Parathyroid adenoma (tissue), 2 donors: ENCODE results near the gene FOXF2.
A peak's percentile ranks its signal among the peaks of the same experiment; 100 is the strongest.

Source experiments
- H2AFZ ChIP-seq: fragments of 300-600 bp; sonication (generic); one replicate; pipeline ENCODE4 v1.7.0; 2017; ENCODE audit warnings: antibody characterized with exemption, mild to moderate bottlenecking
- H3K27ac ChIP-seq: fragments of 300-600 bp; sonication (generic); one replicate; pipeline ENCODE4 v1.7.0; 2017
- H3K27me3 ChIP-seq: fragments of 300-600 bp; sonication (generic); one replicate; pipeline ENCODE4 v1.7.0; 2017; ENCODE audit warnings: low read length; ENCODE audit not compliant: control insufficient read depth, insufficient read depth
- H3K36me3 ChIP-seq: fragments of 300-600 bp; sonication (generic); one replicate; pipeline ENCODE4 v1.7.0; 2017; ENCODE audit warnings: low read length; ENCODE audit not compliant: control insufficient read depth, insufficient read depth
- H3K4me1 ChIP-seq: fragments of 300-600 bp; sonication (generic); one replicate; pipeline ENCODE4 v1.7.0; 2017; ENCODE audit warnings: control low read depth
- H3K4me2 ChIP-seq: fragments of 300-600 bp; sonication (generic); one replicate; pipeline ENCODE4 v1.7.0; 2017; ENCODE audit warnings: low read length
- H3K4me3 ChIP-seq: fragments of 300-600 bp; sonication (generic); one replicate; pipeline ENCODE4 v1.7.0; 2017; ENCODE audit warnings: low read depth, low read length
- H3K79me2 ChIP-seq: fragments of 300-600 bp; sonication (generic); one replicate; pipeline ENCODE4 v1.7.0; 2017; ENCODE audit warnings: control low read depth
- H3K9ac ChIP-seq: fragments of 300-600 bp; sonication (generic); one replicate; pipeline ENCODE4 v1.7.0; 2017; ENCODE audit warnings: mild to moderate bottlenecking
- H3K9me3 ChIP-seq: fragments of 300-600 bp; sonication (generic); one replicate; pipeline ENCODE4 v1.7.0; 2017; ENCODE audit warnings: low read length; ENCODE audit not compliant: control insufficient read depth
- CTCF ChIP-seq: fragments of 300-600 bp; sonication (generic); IDR thresholded peaks from one replicate; pipeline ENCODE4 v1.7.0; 2017; ENCODE audit warnings: antibody characterized with exemption, mild to moderate bottlenecking
- donor health status: primary hyperparathyroidism.

Gene FOXF2

GRCh38 chr6:1389369-1390132, at the start of gene FOXF2:
Gene FOXF2, plus strand, starts transcription at chr6:1389576. Its CDS starts 372 bp downstream, at chr6:1389948.
- Histone ChIP-seq H3K9ac (no peak within 1 kb of the TSS), H3K27ac (no peak within 1 kb of the TSS), H3K4me1 (no peaks in the 10 kb centered on the region)

GRCh38 chr6:1346101-1346500, 43.3 kb upstream of the FOXF2 start:
- no peak for TF ChIP-seq CTCF
- Histone ChIP-seq H3K27me3 (no peaks in the 10 kb centered on the region), H3K4me2 (no peak overlapping the region), H3K79me2 (no peaks in the 10 kb centered on the region), H3K27ac (no peak overlapping the region), H3K36me3 (no peaks in the 10 kb centered on the region), H3K9me3 (peaks cover 4% of the 10 kb centered on the region), H3K4me1 (no peaks in the 10 kb centered on the region), H3K4me3 (no peak overlapping the region), H3K9ac (no peak overlapping the region), H2AFZ (no peak overlapping the region)

More at GRCh38 chr6:1389369-1390132, at the start of gene FOXF2:
- peak within 1 kb of the TSS; percentile 34 for H3K4me3 ChIP-seq
- no peaks in the 10 kb centered on the region for H3K9me3 ChIP-seq
- H3K36me3 ChIP-seq: no peaks in the 10 kb centered on the region
- no peaks in the 10 kb centered on the region for H3K79me2 ChIP-seq
- peak within 1 kb of the TSS; percentile 53 for H3K4me2 ChIP-seq
- H2AFZ ChIP-seq: peak within 1 kb of the TSS; percentile 56
- peaks cover 21% of the 10 kb centered on the region for H3K27me3 ChIP-seq
- TF ChIP-seq CTCF: no peak

- Histone ChIP-seq H3K27ac (no peak overlapping the region), H3K4me2 (no peak overlapping the region)
- TF ChIP-seq CTCF: no peak
Measured at GRCh38 chr6:1346558-1347091, 42.8 kb upstream of the FOXF2 start.

GRCh38 chr6:1347161-1347560, 42.2 kb upstream of the FOXF2 start:
- Histone ChIP-seq H3K4me3 (no peak overlapping the region), H3K27me3 (no peaks in the 10 kb centered on the region), H3K36me3 (no peaks in the 10 kb centered on the region), H3K27ac (no peak overlapping the region), H3K4me2 (no peak overlapping the region), H2AFZ (no peak overlapping the region), H3K9me3 (peaks cover 4% of the 10 kb centered on the region), H3K79me2 (no peaks in the 10 kb centered on the region), H3K4me1 (no peaks in the 10 kb centered on the region), H3K9ac (no peak overlapping the region)
- TF ChIP-seq CTCF: no peak

More at GRCh38 chr6:1346558-1347091, 42.8 kb upstream of the FOXF2 start:
- no peak overlapping the region for H3K4me3 ChIP-seq
- H3K36me3 ChIP-seq: no peaks in the 10 kb centered on the region
- no peak overlapping the region for H3K9ac ChIP-seq
- no peaks in the 10 kb centered on the region for H3K27me3 ChIP-seq
- no peak overlapping the region for H2AFZ ChIP-seq
- H3K9me3 ChIP-seq: peaks cover 4% of the 10 kb centered on the region
- no peaks in the 10 kb centered on the region for H3K79me2 ChIP-seq
- H3K4me1 ChIP-seq: no peaks in the 10 kb centered on the region

DNA sequence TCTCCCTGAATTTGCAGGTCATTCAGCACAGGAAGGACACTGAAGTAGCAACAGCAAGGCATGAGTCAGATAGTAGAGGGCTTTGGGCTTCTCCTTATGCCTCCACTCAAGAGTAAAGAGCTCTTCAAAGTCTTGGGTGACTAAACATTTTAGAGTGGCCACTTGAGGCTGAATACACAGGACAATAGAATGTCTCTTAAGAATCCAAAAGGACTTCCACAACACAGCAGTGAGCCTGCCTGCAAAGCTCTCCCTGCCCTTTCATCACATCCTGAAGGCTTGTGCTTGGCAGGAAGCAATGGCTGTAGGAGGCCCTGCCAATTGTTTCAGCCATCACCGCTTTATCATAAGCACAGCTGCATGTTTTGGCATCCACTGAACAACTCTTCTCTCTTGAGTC, 40.7 kb upstream of the FOXF2 start:
- H3K27me3 ChIP-seq: no peaks in the 10 kb centered on the region
- H3K4me1 ChIP-seq: no peaks in the 10 kb centered on the region
- no peak overlapping the region for H3K4me2 ChIP-seq
- no peak overlapping the region for H3K27ac ChIP-seq
- peaks cover 4% of the 10 kb centered on the region for H3K9me3 ChIP-seq
- TF ChIP-seq CTCF: no peak
- no peaks in the 10 kb centered on the region for H3K36me3 ChIP-seq
- H3K9ac ChIP-seq: no peak overlapping the region
- H3K79me2 ChIP-seq: no peaks in the 10 kb centered on the region
- H3K4me3 ChIP-seq: no peak overlapping the region
- no peak overlapping the region for H2AFZ ChIP-seq
